ENCODE data around the gene HADHA.

GRCh38 chr2:26162963-26163362, 81.5 kb downstream of the HADHA start:
- TF ChIP-seq CTCF (IDR thresholded peaks at IDR 0.05) (no peak), ZFX (IDR thresholded peaks at IDR 0.05; ENCODE audit: borderline replicate concordance) (no peak)

Measured in 22Rv1 (cell line).